CD4-positive, alpha-beta T cell treated with Interleukin-12 subunit alpha and Interleukin-12 subunit beta, for 1 hour (primary cell): ENCODE data around the gene LHX8.
"Not testable (repeated sequence)": the region's sequence is repeated elsewhere in the genome, so short reads cannot be mapped to it uniquely, and the experiment has no call there.

Experiments
- DNase-seq: peaks from one replicate; pipeline ENCODE4 v3.0.0-alpha.2; 2020

Gene LHX8

GRCh38 chr1:75133750-75134646, at the start of gene LHX8:
Gene LHX8 (plus strand): TSS chr1:75134388. CDS start chr1:75136615, 2,227 bp downstream.
- no peak for DNase-seq

GRCh38 chr1:75085931-75086330, 48.3 kb upstream of the LHX8 start:
- DNase-seq = no peak

DNA sequence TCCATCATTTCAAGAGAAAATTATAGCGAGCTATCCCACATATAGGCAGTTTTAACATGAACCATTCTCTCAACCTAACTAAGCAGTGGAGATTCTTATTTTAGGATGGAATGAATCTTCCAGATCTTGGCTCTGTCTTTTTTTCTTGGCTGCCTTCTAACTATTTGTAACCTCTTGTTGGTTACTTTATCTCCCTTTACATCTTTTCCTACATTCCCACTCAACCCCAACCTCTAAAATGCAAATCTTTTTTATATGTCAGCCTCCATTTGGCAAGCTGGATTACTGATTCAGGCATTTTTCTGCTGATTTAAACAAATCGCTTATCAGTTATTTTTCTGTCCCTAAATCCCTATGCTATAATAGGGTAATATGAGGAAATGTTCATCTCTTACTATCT, 46.9 kb upstream of the LHX8 start:
- no peak for DNase-seq

DNA sequence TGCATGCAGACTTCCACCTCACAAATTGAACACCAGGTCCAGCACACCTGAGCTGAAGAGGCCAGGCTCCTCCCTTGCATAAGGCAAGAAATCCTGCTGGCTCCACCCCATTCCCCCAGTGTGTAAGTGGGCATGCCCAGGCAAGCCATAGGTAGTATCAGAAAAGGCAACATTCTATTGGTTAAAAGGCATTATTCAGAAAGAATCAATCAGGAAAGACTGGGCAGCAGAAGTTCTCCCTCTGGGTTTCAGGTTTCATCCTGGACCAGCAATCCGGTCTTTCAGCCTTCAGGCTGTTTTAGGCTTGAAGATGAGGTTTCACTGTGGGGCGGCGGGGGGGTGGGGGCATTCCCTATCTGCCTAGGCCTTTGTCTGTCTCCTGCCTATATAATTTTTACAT, 42.0 kb upstream of the LHX8 start:
- DNase-seq = no peak

- no peak for DNase-seq
Observed at GRCh38 chr1:75097654-75098053, 36.5 kb upstream of the LHX8 start.

DNA sequence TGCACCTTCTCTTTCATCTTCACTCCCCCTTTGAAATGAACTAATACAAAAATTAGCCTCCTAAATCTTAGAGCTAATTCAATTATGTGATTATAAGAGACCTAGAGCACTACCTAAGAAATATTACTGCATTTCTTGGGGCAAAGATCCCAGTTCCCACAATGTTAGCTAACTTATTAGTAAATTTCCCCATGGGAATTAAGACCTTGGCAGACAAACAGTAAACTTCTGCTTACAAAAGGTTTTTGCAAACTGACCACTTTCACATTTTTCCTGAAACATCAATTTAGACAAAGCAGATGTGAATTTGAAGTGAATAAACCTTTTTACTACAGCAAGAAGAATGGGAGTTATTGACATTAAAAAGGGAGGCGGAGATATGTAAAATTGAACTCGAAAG, 34.6 kb upstream of the LHX8 start:
- no peak for DNase-seq

DNA sequence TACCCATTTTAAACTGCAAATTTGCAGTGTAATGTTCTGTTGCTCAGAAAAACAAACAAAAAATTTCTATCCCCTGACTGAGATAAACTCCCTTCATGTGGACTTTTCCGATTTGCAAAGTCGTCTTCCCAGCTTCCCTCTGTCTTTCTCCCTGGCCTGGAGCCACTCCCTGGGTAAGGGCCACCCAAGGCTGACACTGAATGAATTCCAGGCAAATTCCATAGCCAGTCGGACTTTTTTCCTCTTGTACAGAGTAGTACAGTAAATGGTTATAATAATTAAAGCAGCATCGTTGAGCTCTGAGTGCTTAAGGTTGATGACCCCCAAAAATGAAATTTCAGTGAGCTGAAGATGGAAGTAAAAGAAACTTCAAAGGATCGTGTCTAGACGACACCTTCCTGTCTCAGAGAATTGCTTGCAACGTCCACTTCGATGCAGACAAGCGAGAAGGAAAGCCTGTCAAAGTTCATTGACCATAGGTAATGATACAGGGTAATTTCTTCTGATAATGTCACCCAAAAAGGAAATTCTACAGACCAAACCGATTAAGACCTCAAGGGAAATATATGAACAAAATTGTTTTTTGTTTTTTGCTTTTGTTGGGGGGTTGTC, 33.6 kb upstream of the LHX8 start:
- DNase-seq = no peak

DNA sequence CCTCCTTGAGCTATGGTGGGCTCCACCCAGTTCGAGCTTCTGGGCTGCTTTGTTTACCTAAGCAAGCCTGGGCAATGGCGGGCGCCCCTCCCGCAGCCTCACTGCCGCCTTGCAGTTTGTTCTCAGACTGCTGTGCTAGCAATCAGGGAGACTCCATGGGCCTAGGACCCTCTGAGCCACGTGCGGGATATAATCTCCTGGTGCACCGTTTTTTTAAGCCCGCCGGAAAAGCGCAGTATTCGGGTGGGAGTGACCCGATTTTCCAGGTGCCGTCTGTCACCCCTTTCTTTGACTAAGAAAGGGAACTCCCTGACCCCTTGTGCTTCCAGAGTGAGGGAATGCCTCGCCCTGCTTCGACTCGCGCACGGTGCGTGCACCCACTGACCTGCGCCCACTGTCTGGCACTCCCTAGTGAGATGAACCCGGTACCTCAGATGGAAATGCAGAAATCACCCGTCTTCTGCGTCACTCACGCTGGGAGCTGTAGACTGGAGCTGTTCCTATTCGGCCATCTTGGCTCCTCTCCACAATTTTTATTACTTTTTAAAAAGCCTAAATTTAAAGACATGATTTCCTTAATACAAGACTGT, 21.7 kb upstream of the LHX8 start:
- not testable (repeated sequence) for DNase-seq

DNA sequence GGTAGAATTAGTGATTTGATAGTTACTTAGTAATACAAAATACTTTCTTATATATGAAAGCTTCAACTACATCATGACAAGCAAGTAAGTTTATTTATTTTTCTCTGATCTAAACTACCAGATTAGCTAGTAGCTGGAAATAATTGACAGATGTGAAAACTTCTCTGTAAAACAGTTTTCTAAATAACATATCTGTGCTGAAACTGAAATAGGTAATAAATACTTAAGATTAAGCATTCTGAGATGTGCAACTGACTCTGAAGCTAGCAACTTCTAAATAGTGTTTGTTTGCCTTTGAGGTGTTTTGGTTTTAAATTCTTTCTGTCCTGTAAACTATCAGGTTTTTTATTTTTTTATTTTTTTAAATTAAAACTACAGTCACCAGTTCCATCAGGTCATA, 18.5 kb upstream of the LHX8 start:
- DNase-seq = no peak

DNA sequence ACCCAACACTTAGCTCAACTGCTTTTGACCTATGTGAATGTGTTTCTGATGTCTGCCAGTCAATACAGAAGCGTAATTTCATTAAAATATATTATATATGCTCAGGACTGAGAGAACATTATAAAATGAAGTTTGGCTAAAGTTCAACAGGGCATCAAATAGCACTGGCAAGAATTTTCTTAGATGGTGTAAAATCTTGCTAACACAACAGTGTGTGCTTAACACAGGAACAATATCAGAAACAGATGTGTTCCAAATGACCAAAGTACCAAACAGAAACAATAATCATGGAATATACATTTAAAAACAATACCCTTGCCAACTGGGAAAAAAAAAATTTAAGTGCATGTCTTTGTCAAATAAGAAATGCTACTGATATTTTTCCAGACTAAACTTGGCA, 10.4 kb upstream of the LHX8 start:
- no peak for DNase-seq

GRCh38 chr1:75124510-75124909, 9.7 kb upstream of the LHX8 start:
- DNase-seq = no peak

DNA sequence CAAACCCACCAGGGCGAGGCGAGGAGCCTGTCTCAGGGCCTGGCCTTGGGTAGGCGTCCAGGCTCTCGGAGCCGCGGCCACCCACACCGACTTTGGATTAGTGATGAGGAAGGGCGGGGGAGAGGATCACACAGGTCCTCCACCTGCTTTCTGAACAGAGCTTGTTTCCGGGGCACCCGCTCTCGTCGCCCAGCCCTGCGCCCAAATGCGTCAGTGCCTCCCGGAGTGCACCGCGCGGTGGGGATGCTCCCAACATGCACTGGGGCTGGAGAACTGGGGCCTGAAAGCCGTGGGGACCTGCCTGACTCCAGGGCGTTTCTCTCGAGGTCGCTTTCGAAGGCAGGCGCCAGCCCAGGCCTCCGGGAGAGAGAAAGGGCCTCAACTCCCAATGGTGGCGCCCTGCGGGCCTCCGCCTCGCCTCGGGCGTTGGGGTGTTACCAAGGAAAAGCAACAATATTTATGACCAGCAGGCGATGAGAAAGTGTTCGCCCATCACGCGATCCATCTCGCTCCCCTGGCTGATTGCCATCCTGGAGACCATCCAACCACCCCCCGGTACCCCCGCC, 8.9 kb upstream of the LHX8 start:
- DNase-seq = no peak

DNA sequence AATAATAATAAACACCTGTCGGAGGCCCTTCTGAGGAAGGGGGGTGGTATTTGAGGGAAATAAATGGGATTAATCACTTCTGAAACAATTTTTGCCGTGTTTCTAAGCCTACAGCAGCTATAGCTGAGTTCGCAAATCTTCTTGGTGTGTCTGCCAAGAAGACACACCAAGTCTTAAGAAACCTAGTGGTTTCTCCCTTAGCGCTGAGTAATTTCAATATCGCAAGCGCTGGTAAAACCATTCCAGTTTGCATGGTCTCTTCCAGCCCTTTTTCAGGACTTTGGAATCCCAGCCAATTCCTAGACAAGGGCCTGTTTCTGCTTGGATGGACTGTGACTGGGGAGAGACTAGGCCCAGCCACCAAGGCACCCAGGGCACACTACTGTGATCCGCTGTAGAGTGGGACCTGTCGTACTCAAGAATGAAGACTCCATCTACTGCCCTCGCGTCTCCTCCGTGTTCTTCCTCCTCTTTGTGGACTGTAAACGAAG, 7.5 kb upstream of the LHX8 start:
- DNase-seq = no peak

- no peak for DNase-seq
Observed at GRCh38 chr1:75127916-75128717, 6.1 kb upstream of the LHX8 start.

DNA sequence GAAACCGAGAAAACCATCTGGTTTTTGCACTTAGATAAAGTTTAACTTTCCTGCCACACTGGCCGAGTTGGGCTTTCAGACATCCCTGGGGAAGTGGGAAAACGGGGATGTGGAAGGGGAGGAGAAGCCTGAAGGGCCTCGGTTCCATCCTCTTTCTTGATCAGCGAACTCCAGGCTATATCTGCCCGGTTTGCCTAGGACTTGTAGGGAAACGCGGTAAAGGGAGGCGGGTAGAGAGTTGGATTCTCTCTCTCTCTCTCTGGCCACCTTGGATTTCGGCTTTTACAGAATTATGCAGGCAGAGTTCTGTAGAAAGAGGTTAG, 4.6 kb upstream of the LHX8 start:
- no peak for DNase-seq

GRCh38 chr1:75129983-75130789, 4.0 kb upstream of the LHX8 start:
- DNase-seq = no peak

DNA sequence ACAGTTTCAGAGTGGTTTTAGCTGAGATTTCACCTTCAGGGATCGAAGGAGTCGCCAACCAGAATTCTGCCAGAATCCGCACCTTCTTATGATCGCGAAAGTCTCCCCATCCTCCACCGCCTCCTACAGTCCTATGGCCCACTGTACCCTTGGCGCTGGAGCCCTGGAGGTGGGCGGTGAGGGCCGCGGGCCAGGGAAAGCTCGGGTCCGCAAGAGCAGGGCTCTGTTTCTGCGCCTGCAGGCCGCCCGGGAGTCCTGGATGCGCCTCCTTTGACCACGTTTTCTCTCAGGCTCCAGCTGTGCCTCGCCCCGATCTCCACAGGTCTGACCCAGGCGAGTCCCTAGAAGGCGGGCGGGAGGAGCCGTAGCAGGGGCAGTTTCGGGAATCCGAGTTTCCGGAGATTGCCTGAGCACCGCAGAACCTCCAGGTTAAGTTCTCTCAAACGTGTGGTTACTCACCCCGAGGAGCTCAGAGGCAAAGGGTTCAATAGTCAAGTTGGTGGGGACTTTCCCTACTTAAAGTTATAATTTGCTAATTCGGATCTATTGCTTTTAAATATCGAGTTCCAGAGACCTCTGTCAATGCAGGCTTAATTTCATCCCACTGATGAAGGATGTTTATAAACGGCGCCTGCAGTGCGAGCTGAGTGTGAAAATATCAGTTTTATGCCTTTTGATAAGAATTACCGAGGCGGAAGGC, 3.2 kb upstream of the LHX8 start:
- no peak for DNase-seq

DNA sequence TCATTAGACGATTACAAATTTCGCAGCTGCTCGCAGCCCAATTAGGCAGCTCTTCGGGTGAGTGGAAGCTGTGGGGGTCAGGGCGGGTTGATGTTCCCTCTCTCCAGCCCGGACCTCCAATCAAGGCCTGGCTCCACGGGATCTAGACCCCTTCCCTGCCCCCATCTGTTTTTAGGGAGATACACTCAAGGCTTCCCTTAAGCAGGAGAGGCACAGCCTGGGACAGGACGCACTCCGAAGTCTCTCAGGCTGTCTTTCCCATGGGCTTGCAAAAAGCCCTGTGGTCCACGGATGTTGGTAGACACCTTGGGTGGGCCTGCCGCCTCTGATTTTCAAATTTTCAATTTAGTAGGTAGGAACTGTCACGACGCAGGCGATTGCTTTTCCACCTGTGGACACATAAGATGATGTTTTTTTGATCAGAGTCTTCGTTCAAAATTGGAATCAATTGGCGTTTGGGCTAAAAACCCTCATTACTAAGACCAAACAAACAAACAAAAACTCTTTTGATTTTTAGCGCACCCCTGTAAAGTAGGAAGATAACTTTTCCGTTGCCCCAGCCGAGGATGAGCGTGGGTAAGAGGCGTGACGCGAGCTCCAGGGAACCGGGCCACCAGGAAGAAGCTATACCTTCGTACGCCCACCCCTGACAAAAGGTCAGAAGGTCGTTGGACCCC, 2.5 kb upstream of the LHX8 start:
- no peak for DNase-seq

GRCh38 chr1:75132242-75132811, 1.9 kb upstream of the LHX8 start:
- no peak for DNase-seq
